Measurements from ENCODE around the gene ARFGEF3.

GRCh38 chr6:138330763-138331162 is 169.0 kb downstream of the ARFGEF3 start:
- TF ChIP-seq POLR2A (IDR thresholded peaks at IDR 0.05; ENCODE audit: low read length) (no peak), GATA1 (IDR thresholded peaks at IDR 0.05; ENCODE audit: low read depth, low read length) (no peak)
